GM21619 (cell line): Measurements from ENCODE around the gene SMIM22.
"Not testable (repeated sequence)": the region's sequence is repeated elsewhere in the genome, so short reads cannot be mapped to it uniquely, and the experiment has no call there.

Experiments used
- ATAC-seq: cut with Tn5 transposase; IDR thresholded peaks from one replicate; pipeline ENCODE4 v1.9.1; 2021; ENCODE audit not compliant: unreplicated experiment

The SMIM22 gene

DNA sequence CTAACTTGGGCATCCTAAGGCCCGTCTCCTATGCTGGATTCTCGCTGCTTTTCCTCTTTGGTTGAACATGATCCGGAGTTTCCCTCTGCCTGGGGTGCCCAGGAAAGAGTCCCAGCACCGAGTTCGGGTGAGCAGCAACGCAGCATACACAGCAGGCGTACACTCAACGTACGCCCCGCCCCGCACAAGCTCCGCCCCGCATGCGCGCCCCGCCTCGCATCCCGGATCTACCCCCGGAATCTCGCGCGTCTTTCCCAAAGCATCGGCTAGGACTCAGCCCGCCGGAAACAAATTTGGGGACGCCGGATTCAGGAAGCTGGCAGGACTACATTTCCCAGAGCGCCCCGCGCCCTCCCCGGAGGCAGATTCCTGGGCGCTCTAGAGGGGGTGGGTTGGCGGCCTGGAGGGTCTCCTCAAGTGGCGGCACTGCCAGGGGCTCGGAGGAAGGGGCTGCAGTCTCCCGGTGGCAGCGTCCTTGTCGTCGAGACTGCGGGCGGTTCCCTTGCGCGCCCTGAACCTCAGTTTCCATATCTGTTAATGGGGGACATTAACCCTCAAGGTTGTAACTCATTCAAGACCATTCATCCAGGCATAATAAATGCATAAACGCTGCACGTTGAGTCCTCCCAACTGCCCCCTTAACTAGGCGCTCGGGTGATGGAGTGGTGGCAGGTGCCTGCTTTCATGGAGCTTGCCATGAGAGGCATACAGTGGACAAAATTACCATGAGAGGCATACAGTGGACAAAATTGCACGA, 26.4 kb upstream of the SMIM22 start:
- ATAC-seq = peak; percentile 64

DNA sequence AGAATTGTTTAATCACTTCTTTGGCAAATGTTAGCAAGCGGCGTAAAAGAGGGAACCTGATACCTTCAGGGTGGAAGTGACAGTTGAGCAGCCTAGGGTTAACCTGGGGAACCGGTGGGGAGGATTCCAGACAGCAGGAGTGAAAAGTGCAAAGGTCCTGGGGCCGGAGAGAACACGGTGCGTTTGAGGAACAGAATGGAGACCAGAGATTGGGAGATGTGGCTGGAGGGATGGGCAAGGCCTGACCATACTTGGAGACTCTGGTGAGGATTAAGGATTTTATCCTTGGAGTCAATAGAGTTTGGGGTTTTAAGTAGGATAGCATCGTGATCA, 25.9 kb upstream of the SMIM22 start:
- no peak for ATAC-seq

DNA sequence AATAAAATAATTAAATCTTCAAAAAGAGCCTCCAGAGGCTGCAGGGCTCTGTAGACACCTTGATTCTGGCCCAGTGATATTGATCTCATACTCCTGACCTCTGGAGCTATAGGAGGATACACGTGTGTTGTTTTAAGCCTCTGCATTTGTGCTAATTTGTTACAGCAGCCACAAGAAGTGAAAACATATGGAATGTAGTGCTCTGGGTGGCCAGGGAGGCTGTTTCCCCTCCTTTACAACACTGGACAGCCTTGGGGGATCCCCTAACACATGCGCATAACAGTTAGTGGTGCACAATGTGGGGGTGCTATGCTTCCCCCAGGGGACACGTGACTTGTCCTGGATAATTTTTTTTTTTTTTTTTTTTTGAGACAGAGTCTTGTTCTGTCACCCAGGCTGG, 23.5 kb upstream of the SMIM22 start:
- ATAC-seq = no peak

GRCh38 chr16:4772351-4772750, 22.8 kb upstream of the SMIM22 start:
- no peak for ATAC-seq

DNA sequence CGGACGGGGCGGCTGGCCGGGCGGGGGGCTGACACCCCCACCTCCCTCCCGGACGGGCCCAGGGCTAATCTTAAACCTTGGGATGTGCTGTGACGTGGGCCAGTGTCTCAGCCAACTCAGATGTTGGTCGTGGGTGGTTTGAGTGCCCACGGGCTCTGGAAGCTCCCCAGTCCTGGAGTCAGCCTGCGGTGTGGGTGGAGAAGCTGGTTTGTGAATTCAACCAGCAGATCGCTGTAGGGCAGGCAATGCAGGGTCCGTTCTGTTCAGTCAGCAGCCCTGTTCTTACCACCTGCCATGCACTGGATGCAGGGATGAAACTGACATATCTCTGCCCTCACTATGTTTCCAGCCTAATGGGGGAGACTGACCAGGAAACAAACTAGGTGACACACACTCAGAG, 20.2 kb upstream of the SMIM22 start:
- no peak for ATAC-seq

GRCh38 chr16:4776141-4776705, 18.9 kb upstream of the SMIM22 start:
- ATAC-seq = no peak

GRCh38 chr16:4777339-4778049, 17.7 kb upstream of the SMIM22 start:
- no peak for ATAC-seq

GRCh38 chr16:4778050-4778392, 17.1 kb upstream of the SMIM22 start:
- no peak for ATAC-seq

DNA sequence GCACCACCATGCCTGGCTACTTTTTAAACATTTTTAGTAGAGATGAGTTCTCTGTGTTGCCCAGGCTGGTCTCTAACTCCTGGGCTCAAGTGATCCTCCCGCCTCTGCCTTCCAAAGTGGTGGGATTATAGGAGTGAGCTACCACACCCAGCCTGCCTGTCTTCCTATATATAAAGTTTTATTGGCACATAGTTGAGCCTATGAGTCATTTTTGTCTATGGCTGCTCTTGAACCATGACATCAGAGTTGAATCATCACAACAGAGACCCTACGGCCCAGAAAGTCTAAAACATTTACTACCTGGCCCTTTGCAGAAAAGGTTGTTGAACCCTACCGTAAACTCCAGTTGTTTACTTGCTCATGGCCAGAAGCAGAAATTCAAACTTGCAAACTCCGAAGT, 14.9 kb upstream of the SMIM22 start:
- ATAC-seq = no peak

DNA sequence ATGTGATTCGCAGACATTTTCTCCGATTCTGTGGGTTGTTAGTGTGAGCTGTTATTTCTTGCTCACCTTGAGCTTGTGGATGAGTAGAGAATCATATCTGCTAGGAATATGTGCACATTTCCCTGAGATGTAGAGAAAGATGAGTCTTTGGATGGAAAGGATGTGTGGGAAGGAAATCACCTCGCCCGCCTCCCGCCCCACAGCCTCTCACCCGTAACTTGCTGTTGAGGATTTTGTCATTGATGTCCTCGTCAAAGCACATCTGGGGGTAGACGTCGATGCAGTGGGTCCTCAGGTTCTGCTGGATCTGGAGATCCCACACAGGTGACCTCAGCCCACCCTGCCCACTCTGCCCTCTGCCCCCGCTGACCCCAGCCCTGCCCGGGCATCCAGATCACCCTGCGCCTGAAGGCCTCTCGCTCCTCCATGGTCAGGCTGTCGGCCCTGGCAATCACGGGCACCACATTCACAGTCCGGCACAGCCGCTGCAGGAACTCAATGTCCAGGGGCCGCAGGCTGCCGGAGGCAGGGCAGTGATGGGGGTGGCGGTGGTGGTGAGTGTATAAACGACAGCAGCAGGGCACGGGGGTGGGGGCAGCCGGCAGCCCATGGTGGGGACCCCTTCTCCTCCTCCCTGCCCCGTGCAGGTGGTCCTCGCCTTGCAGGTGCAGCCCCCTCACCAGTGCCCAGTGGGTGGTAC, 11.8 kb upstream of the SMIM22 start:
- no peak for ATAC-seq

GRCh38 chr16:4783951-4784336, 11.2 kb upstream of the SMIM22 start:
- no peak for ATAC-seq

GRCh38 chr16:4784444-4784987, 10.7 kb upstream of the SMIM22 start:
- ATAC-seq = not testable (repeated sequence)

DNA sequence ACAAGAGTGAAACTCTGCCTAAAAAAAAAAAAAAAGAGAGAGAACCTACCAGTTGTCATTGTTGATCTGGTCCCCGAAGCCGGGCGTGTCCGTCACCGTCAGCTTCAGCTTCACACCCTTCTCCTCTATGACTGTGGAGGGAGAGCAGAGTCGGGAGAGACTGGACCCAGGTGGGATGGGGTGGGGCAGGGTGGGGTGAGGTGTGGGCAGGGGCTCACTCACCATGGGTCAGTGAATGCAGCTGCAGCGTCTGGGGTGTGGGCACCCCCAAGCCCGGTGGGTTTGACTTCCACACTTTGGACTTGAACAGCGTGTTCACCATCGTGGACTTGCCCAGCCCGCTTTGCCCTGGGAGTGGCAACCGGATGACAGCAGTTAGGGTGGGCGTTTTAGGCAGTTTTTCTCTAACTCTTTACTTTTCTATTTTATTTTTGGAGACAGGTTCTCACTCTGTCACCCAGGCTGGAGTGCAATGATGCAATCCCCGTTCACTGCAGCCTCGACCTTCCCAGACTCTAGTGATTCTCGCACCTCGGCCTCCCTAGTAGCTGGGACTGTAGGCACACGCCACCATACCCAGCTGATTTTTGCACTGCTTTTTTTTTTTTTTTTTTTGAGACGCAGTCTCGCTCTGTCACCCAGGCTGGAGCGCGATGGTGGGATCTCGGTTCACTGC, 9.3 kb upstream of the SMIM22 start:
- no peak for ATAC-seq

- no peak for ATAC-seq
Observed at GRCh38 chr16:4787068-4787467, 8.1 kb upstream of the SMIM22 start.

- ATAC-seq = no peak
Observed at GRCh38 chr16:4787627-4788482, 7.3 kb upstream of the SMIM22 start, which contains the start of gene SEPTIN12. TSS of gene SEPTIN12 (minus strand) at chr16:4788345. CDS start at chr16:4787645, 700 bp downstream.

GRCh38 chr16:4788489-4788889, 6.7 kb upstream of the SMIM22 start:
- no peak for ATAC-seq

DNA sequence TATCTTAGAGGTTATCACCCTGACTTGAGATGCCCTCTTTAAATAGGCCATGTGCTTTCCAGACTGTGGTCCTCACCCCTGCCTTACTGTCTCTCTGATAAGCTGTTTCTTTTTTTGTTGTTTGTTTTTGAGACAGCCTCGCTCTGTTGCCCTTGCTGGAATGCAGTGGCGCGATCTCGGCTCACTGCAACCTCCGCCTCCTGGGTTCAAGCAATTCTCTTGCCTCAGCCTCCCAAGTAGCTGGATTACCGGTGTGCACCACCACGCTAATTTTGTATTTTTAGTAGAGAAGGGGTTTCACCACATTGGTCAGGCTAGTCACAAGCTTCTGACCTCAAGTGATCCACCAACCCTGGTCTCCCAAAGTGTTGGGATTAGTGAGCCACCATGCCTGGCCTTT, 6.3 kb upstream of the SMIM22 start:
- ATAC-seq = no peak

GRCh38 chr16:4790261-4790660, 4.9 kb upstream of the SMIM22 start:
- no peak for ATAC-seq

- ATAC-seq = no peak
Observed at GRCh38 chr16:4790871-4791270, 4.3 kb upstream of the SMIM22 start.

- ATAC-seq = no peak
Observed at GRCh38 chr16:4792951-4793513, 2.1 kb upstream of the SMIM22 start.
